Measurements from ENCODE around the gene CSAD.
"Not testable (repeated sequence)": the region's sequence is repeated elsewhere in the genome, so short reads cannot be mapped to it uniquely, and the experiment has no call there.

CSAD gene

DNA sequence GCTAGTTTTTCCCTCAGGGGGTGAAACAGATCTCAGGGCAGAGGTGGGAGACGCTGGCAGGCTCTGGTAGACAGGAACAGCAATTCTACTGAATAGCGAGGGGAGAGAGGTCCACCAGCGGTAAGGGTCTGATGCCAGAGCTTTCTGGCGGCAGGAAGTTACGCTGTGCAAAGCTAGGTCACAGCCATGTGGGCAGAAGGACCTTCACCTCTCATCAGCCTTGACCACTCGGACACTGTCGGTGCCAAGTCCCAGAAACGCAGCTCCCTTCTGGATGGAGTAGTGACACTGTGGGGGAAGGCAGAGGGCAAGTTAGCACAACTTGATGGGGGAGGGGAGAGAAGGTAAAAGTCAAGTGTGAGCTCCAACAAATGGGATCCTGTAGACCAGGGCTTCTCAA lies 10.5 kb downstream of the CSAD start:
- no peak overlapping the region for H3K4me3 ChIP-seq (ENCODE audit: low read length)
- no peak for DNase-seq (ENCODE audit: low read depth)
- TF ChIP-seq, protein P1, sequence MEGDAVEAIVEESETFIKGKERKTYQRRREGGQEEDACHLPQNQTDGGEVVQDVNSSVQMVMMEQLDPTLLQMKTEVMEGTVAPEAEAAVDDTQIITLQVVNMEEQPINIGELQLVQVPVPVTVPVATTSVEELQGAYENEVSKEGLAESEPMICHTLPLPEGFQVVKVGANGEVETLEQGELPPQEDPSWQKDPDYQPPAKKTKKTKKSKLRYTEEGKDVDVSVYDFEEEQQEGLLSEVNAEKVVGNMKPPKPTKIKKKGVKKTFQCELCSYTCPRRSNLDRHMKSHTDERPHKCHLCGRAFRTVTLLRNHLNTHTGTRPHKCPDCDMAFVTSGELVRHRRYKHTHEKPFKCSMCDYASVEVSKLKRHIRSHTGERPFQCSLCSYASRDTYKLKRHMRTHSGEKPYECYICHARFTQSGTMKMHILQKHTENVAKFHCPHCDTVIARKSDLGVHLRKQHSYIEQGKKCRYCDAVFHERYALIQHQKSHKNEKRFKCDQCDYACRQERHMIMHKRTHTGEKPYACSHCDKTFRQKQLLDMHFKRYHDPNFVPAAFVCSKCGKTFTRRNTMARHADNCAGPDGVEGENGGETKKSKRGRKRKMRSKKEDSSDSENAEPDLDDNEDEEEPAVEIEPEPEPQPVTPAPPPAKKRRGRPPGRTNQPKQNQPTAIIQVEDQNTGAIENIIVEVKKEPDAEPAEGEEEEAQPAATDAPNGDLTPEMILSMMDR (conservative IDR thresholded peaks at IDR 0.05; ENCODE audit: low read length): no peak

DNA sequence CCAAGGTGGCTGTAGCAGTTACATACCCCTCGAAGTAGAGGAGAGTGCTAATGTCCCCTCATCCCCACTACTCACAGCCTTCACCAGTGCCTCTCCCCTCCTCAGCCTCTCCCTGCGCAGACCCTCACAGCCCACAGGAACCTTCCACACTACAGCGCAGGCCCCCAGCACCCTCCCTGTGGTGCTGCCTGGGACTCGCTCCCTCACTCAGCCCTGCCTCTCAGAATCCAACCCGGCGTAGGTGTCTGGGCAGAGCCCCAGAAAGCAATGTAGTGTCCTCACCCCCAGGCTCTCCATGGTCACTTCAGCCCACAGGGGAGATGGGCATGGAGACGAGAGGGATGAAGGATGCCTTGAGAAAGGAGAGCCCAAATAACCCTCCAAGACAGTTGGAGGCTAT lies 11.1 kb downstream of the CSAD start:
- TF ChIP-seq, protein P1 (conservative IDR thresholded peaks at IDR 0.05; ENCODE audit: low read length): no peak

DNA sequence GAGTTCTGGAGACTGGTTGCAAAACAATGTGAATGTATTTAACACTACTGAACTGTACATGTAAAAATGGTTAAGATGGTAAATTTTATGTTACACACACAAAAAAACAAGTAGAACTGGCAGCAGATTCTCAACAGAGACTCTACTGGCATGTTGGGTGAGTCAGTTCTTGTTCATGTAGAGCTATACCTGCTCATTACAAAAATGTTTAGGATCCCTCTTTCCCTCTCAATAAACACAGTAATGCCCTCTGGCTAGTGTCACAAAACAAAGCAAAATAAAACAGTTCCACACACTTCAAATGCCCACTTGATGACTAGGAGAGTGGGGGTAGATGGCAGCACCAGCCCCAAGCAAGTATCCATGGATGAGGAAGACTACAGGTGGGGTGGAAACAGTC lies 13.9 kb downstream of the CSAD start:
- H3K4me3 ChIP-seq (ENCODE audit: low read length): no peak overlapping the region
- no peak for DNase-seq (ENCODE audit: low read depth)
- TF ChIP-seq, protein P1 (conservative IDR thresholded peaks at IDR 0.05; ENCODE audit: low read length): no peak

More for the DNA sequence above, 11.1 kb downstream of the CSAD start:
- no peak overlapping the region for H3K4me3 ChIP-seq (ENCODE audit: low read length)
- DNase-seq (ENCODE audit: low read depth): no peak

DNA sequence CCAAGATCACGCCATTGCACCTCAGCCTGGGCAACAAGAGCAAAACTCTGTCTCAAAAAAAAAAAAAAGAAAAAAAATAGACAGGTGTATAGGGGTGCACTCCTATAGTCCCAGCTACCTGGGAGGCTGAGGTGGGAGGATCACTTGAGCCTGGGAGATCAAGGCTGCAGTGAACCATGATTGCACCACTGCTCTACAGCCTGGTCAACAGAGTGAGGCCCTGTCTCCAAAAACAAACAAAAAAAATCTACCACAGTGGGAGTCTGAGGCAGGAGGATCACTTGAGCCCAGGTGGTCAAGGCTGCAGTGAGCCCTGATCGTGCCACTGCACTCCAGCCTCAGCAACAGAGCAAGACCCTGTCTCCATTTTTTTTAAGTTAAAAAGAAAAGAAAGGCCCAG lies 17.7 kb downstream of the CSAD start:
- H3K4me3 ChIP-seq (ENCODE audit: low read length); DNase-seq (ENCODE audit: low read depth): not testable (repeated sequence)

DNA sequence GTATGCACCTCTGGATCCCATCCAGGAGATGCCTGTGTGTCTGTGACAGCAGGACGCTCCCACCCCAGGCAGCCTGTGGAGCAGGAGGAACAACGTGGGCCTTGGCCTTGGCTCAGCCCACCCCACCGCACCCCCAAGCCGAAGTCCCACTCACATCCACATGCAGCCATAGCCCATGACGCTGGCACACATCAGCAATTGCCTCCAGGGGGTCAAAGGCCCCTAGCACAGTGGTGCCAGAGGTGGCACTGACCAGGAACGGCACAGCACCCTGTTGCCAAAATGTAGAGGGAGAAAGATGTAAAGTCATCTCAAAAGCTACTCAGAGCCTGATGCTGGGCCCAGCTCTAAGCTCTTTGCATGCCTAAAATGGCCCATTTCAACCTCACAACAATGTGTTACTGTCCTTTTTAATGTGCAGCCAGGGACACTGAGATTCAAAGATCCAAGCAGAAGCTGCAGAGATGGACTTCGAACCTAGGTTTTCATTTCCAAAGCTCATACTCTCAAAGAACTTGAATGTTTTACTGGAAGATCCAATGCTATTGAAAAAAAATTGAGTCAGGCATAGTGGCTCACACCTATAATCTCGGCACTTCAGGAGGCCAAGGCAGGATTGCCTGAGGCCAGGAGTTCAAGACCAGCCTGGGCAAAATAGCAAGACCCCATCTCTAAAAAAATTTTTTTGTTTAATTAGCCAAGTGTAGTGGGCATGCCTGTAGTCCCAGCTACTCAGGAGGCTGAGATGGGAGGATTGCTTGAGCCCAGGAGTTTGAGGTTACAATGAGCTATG lies 19.4 kb downstream of the CSAD start:
- no peak for DNase-seq (ENCODE audit: low read depth)
- TF ChIP-seq, protein P1 (conservative IDR thresholded peaks at IDR 0.05; ENCODE audit: low read length): no peak
- no peak overlapping the region for H3K4me3 ChIP-seq (ENCODE audit: low read length)

DNA sequence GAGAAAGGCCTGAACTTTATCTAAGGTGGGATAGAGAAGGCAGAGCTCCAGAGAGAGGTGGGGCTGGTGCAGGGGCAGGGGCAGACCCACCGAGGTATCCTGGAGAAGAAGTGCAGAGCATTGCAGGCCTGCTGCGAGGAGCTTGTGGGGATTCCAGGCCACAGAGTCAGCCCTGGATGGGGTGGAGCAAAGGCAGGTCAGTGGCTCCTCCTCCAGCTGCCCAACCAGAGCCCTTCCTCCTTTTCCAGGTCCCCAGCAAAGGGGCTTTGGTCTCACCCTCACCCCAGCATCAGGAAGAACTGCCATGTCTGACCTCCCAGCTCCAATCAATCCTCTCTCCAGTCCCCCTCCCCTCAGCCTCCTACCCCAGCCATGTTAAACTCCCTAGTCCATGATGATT lies 20.1 kb downstream of the CSAD start:
- TF ChIP-seq, protein P1 (conservative IDR thresholded peaks at IDR 0.05; ENCODE audit: low read length): no peak
- no peak overlapping the region for H3K4me3 ChIP-seq (ENCODE audit: low read length)
- DNase-seq (ENCODE audit: low read depth): no peak

DNA sequence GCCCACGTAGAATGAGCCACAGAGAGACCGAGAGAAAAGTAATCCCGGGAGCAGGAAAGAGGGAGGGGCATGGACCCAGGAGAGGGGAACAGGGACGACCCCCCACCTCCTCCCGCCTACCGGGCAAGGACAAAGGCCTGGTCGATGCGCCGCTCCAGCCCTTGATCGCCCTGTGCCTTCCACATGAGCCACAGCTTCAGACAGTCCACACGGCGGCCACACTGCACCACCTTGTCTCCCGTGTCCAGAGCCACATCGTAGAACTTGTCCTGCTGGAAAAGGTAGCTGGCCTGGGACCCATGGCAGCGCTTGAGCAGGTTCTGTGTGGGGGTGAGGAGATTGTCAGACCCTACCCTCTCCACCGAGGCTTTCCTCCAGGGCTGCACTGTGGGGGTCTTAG lies 20.7 kb downstream of the CSAD start:
- TF ChIP-seq, protein P1 (conservative IDR thresholded peaks at IDR 0.05; ENCODE audit: low read length): no peak
- no peak overlapping the region for H3K4me3 ChIP-seq (ENCODE audit: low read length)
- DNase-seq (ENCODE audit: low read depth): no peak
